Stomach (tissue), 9 donors: ENCODE data around the gene IL20RA. TPM values are rescaled to one million over a fixed set of nuclear protein-coding genes. Genes with fewer than 3 reads are reported as not detected.

Experiments used
- DNase-seq, 2 donors: peaks; one replicate each; pipeline versions ENCODE4 v3.0.0 to v3.0.0-alpha.2; 2013 to 2019
- H3K27ac ChIP-seq, 5 donors: fragments of 200-600 bp in 4 of 5; sonication (generic) in 4 of 5; one replicate each; pipeline ENCODE4 v1.5.1; 2013 to 2019; ENCODE audit warnings: mild to moderate bottlenecking in 1 of 5, moderate library complexity in 1 of 5
- H3K27me3 ChIP-seq, 3 donors: fragments of 200-600 bp; sonication (generic); one replicate each; pipeline ENCODE4 v1.5.1; 2017 to 2019; ENCODE audit warnings: mixed run types in 1 of 3
- H3K36me3 ChIP-seq, 4 donors: fragments of 200-600 bp; sonication (generic); 1 replicate in 3 of 4; 2 replicates in 1 of 4; pipeline ENCODE4 v1.5.1; 2016 to 2019
- H3K4me1 ChIP-seq, 4 donors: fragments of 200-600 bp; sonication (generic); one replicate each; pipeline ENCODE4 v1.5.1; 2016 to 2019
- H3K4me3 ChIP-seq, 4 donors: fragments of 200-600 bp; sonication (generic) in 3 of 4; one replicate each; pipeline ENCODE4 v1.5.1; 2016 to 2019; ENCODE audit warnings: mild to moderate bottlenecking in 1 of 4
- H3K9me3 ChIP-seq, 4 donors: fragments of 200-600 bp; sonication (generic); one replicate each; pipeline ENCODE4 v1.5.1; 2016 to 2019
- CTCF ChIP-seq, 7 experiments: fragments of 450-650 bp in 4 of 7; fragments of 200-600 bp in 3 of 7; sonication (generic) in 3 of 7; IDR thresholded peaks; one replicate each; pipeline ENCODE4 v1.5.1; 2016 to 2019; ENCODE audit warnings: antibody characterized with exemption in 7 of 7, control low read depth in 2 of 7, mild to moderate bottlenecking in 1 of 7
- EP300 ChIP-seq: sonication (generic); formaldehyde crosslinking; IDR thresholded peaks from one replicate; pipeline ENCODE4 v1.6.1; 2017; ENCODE audit warnings: antibody characterized with exemption
- POLR2A ChIP-seq, 4 donors: fragments of 450-650 bp; IDR thresholded peaks; one replicate each; pipeline ENCODE4 v1.6.1; 2016; ENCODE audit warnings: antibody characterized with exemption in 4 of 4, control low read depth in 2 of 4, mild to moderate bottlenecking in 1 of 4, moderate library complexity in 1 of 4
- POLR2AphosphoS5 ChIP-seq, 3 donors: sonication (generic); formaldehyde crosslinking; IDR thresholded peaks; one replicate each; pipeline ENCODE4 v1.6.1; 2016; ENCODE audit warnings: antibody characterized with exemption in 3 of 3
- WGBS, 5 donors: extraction: QIAGEN DNeasy Blood & Tissue Kit in 3 of 5; methylation state at CpG; one replicate each; pipeline versions ENCODE4 v1.1.5 to v1.1.7; 2013 to 2018; 5-methylcytosine and 5-hydroxymethylcytosine counted together
- intact Hi-C: fragments of 100-400 bp; cut with DNase I; formaldehyde crosslinking; loops from one replicate; pipeline ENCODE4 v1.15.1; 2023; ENCODE audit warnings: low total_unique reads
- polyA plus RNA-seq, 3 donors: library from polyadenylated mRNA; stranded (reverse); fragments of 200-250 nt; gene quantifications; one replicate each; pipeline ENCODE4 v1.2.3, GENCODE V29; 2013
- total RNA-seq, 5 donors: library from RNA; depleted of rRNA; stranded (reverse); fragments of >200 nt; gene quantifications; one replicate each; pipeline versions ENCODE4 v1.1.0 to v1.2.3, GENCODE V29; 2014 to 2016
- donor health status: healthy with polysubstance abuse.
- donor health status: Bipolar disorder and iron deficiency.
- donor health status: healthy.

IL20RA gene
- total and polyA plus RNA-seq, 8 donors: 0.45 to 38.5 (median 7.0) TPM

- Histone ChIP-seq H3K4me3 (no peak overlapping the region), H3K4me1 (peaks cover 0 to 5% (median 2%) of the 10 kb centered on the region in 4 donors), H3K27me3 (peaks cover 0 to 20% (median 5%) of the 10 kb centered on the region in 3 donors), H3K9me3 (no peaks in the 10 kb centered on the region), H3K36me3 (no peaks in the 10 kb centered on the region), H3K27ac (no peak overlapping the region)
- TF ChIP-seq CTCF (IDR thresholded peaks at IDR 0.05) (no peak), POLR2AphosphoS5 (IDR thresholded peaks at IDR 0.05) (no peak), EP300 (no peak), POLR2A (IDR thresholded peaks at IDR 0.05) (no peak)
- DNase-seq: no peak
- intact Hi-C loops: no loop called here
- 90 to 96% (median 93%) methylated on average over 4 of the region's 4 CpGs for WGBS, 5 donors
These were observed 60.2 kb downstream of the IL20RA start for GRCh38 chr6:136984578-136984977.

GRCh38 chr6:136983687-136984086 lies 61.1 kb downstream of the IL20RA start:
- Histone ChIP-seq H3K4me3 (no peak overlapping the region), H3K27me3 (peaks cover 0 to 14% (median 4%) of the 10 kb centered on the region in 3 donors), H3K4me1 (no peaks in the 10 kb centered on the region), H3K36me3 (no peaks in the 10 kb centered on the region), H3K9me3 (no peaks in the 10 kb centered on the region), H3K27ac (no peak overlapping the region)
- TF ChIP-seq EP300 (no peak), CTCF (IDR thresholded peaks at IDR 0.05) (no peak), POLR2A (IDR thresholded peaks at IDR 0.05) (no peak), POLR2AphosphoS5 (IDR thresholded peaks at IDR 0.05) (no peak)
- intact Hi-C loops: no loop called here
- WGBS, 5 donors: 41 to 74% (median 63%) methylated on average over 2 of the region's 2 CpGs
- DNase-seq: no peak

- Histone ChIP-seq H3K4me1 (no peaks in the 10 kb centered on the region), H3K36me3 (no peaks in the 10 kb centered on the region), H3K27me3 (peaks cover 0 to 7% (median 0%) of the 10 kb centered on the region in 3 donors), H3K9me3 (no peaks in the 10 kb centered on the region), H3K27ac (no peak overlapping the region), H3K4me3 (no peak overlapping the region)
- intact Hi-C loops: no loop called here
- DNase-seq: no peak
- WGBS, 5 donors: 57 to 90% (median 83%) methylated on average over 4 of the region's 4 CpGs
- no peak for TF ChIP-seq CTCF (IDR thresholded peaks at IDR 0.05)
- no peak for TF ChIP-seq POLR2A (IDR thresholded peaks at IDR 0.05)
- TF ChIP-seq POLR2AphosphoS5 (IDR thresholded peaks at IDR 0.05): no peak
- TF ChIP-seq EP300: no peak
These were observed 61.8 kb downstream of the IL20RA start for GRCh38 chr6:136982928-136983327.

GRCh38 chr6:136980070-136980469 lies 64.7 kb downstream of the IL20RA start:
- H3K27me3 ChIP-seq: no peaks in the 10 kb centered on the region
- no peaks in the 10 kb centered on the region for H3K4me1 ChIP-seq
- H3K9me3 ChIP-seq: no peaks in the 10 kb centered on the region
- H3K27ac ChIP-seq: no peak overlapping the region
- no peak overlapping the region for H3K4me3 ChIP-seq
- WGBS, 5 donors: 80 to 92% (median 83%) methylated on average over 5 of the region's 5 CpGs
- no peaks in the 10 kb centered on the region for H3K36me3 ChIP-seq
- intact Hi-C loops: no loop called here
- DNase-seq: no peak
- TF ChIP-seq CTCF (IDR thresholded peaks at IDR 0.05) (no peak), POLR2A (IDR thresholded peaks at IDR 0.05) (no peak), POLR2AphosphoS5 (IDR thresholded peaks at IDR 0.05) (no peak), EP300 (no peak)
